HT-29 (cell line): ENCODE results near the gene RAD51B. TPM values are rescaled to one million over a fixed set of nuclear protein-coding genes. Genes with fewer than 3 reads are reported as not detected.
"Not testable (repeated sequence)": the region's sequence is repeated elsewhere in the genome, so short reads cannot be mapped to it uniquely, and the experiment has no call there.

Source experiments
- DNase-seq: peaks from one replicate; pipeline ENCODE4 v3.0.0-alpha.2; 2015; ENCODE audit warnings: low spot score
- total RNA-seq: library from RNA; depleted of rRNA; stranded (reverse); fragments of >200 nt; shearing (Covaris generic); gene quantifications from 2 replicates; pipeline ENCODE4 v1.2.3, GENCODE V29; 2014

The RAD51B gene
- total RNA-seq, 1 experiment from 2014 or later, result 5.9 TPM

DNA sequence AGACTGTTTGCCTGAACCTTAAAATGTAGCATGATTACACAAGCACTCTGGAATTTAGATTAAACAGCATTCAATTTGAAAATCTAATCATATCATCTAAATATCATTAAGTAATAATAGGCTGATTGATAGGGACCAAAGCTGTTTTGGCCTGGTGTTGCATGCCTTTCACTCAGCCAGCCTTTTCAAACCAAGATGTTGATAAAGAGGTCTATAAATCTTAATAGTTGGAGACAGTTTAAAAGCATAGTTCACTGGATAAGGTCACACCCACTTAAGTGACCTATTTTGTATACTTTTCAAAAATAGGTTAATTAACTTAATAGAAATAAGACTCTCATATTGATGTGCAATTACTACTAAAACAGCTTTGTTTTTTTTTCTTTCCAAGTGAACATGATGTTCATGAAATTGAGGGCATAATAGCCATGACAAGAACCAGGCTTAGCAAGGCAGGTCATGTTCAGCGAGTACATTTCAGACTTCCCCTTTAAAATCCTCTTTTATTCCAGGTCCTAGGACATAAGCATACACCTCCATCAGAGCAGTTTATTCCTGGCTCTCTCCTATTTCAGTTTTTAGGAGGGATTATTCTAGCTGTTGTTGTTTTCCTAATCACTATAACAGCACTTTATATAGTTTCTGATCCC is 349.0 kb downstream of the RAD51B start:
- peak; percentile 26 for DNase-seq

DNA sequence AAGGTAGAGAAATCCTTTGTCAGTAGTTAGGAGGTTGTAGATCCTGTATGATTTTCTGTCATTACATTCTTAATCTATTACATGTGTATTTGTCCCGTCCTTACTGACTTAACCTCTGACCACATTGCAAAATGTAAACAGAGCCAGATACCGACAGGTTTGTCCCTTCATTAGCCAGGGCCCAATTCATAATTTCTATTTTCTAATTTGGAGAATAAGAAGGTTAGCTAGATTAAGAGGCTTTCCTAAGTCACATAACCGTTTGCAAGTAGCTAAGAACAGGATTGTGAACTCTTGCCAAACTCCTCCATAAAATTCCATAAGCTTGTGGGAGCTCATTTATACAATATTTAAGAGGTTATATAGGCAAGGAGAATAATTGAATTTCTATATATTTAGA is 352.6 kb downstream of the RAD51B start:
- no peak for DNase-seq

DNA sequence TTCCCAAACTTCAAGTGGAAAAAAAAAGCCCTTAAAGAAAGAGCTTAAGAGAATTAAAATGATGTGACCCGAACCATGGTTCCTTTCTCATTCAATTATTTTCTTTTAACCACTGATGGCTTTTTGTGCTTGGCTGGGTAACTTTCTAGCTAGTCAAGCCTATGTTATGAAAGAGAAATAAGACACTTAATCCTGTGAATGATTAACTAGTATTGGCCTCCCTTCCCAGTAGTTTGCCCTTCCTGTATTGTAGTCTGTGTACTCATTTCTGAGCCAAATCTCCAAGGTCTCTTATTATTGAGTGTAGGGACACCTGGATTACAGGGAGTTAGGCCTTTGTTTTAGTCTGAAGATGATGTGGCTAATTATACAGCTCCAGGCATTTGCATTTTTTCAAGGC is 353.0 kb downstream of the RAD51B start:
- peak; percentile 81 for DNase-seq

DNA sequence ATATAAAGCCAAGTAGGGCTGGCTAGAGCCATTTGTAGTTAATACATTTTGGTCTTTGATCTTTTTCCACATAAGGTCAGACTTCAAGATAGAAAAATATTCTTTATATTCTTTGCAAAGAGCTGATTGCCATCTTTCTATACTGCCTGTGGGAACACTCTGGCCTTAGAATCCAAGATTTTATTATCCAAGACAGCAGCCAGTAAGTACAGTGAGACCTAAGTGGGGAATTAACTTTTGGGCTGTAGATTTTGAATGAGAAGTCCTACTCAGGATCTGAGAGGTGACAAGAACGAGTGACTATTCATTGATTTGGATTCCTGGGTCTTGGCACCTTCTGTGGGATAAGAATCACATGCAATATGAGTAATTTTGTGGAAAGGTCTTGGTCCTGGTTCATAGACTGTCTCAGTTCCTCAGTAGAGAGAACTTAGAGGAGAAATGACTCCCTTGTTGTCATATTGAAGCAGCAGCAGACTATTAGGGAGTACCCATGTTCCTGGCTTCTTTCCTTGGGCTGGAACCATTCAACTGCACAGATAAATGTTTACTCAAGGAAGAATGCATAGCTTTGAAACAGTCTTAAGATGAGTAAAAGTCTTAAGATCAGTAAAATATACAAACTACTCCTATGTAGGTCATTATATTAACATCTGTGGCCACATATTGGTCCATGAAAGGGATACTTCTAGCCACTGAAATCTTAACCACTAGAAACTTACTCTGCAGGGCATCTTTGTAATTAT is 353.8 kb downstream of the RAD51B start:
- DNase-seq, result no peak

DNA sequence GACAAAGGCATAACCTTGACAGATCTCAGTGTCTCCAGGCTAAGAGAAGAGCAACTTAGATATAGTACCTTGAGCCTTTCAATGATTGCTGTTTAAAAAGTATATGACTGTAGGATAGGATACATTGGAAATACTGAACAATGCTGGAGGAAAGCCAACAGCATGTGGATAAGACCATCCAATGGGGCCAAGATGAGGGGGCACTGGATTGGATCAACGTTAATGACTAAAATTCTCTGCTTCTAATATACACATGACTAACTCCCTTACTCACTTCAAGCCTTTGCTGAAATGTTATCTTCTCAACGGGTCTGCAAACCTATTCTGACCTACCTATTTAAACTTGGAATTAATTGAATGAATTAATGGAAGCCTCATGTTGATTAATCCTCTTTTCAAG is 354.9 kb downstream of the RAD51B start:
- no peak for DNase-seq

DNA sequence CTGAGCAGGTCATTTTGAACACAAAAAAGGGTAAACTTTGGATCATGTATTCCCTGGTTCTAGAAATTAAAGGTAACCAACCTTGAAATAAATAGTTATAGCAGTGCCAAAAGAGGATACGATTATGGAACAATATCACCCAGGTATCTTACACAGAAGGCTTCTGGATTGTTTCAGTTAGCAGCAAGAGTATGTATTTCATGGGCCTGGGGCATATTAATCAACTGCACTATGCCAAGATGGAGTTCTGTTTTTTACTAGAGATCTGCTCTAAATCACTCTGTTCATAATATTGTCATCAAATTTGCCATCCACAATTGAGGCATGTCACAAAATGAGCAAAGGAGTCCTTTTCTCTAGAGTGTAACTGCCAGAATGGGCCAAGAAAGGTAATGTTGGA is 357.1 kb downstream of the RAD51B start:
- DNase-seq, result no peak

DNA sequence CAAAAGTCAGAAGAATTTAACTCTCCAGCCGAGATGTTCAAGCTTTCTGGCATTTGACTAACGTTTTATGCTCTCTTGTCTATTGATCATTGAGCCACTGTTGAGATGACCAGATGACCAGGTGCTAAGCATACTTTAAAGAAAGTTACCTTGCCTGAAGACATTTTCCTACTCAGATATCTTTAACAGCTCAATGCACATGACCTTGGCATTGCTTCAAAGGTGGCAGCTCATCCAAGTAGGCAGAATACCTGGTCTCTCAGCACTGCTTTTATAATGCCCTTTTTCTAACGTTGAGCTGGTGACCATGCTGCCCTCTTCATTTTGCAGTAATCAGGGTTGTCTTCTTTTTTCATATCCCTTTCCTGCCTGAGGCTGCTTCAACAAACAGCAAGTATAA is 358.1 kb downstream of the RAD51B start:
- DNase-seq, result no peak

DNA sequence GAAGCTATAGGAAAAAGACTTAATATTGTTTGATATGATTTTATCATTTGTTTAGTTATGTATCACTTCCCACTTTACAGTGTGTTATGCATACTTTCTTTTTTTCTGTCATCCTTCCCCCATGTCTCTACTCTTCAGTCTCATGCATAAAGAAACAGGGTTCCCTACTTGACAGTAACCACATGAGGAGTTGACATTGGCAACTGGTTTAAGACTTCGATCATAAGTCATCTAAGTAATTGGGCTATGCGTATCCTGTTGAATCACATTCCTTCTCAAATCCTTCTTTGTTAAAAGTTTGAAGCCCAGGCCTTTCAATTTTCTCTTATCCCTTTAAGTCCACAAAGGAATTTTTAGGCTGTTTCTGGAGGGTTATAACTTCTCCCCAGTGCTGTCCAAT is 358.7 kb downstream of the RAD51B start:
- DNase-seq, result no peak

DNA sequence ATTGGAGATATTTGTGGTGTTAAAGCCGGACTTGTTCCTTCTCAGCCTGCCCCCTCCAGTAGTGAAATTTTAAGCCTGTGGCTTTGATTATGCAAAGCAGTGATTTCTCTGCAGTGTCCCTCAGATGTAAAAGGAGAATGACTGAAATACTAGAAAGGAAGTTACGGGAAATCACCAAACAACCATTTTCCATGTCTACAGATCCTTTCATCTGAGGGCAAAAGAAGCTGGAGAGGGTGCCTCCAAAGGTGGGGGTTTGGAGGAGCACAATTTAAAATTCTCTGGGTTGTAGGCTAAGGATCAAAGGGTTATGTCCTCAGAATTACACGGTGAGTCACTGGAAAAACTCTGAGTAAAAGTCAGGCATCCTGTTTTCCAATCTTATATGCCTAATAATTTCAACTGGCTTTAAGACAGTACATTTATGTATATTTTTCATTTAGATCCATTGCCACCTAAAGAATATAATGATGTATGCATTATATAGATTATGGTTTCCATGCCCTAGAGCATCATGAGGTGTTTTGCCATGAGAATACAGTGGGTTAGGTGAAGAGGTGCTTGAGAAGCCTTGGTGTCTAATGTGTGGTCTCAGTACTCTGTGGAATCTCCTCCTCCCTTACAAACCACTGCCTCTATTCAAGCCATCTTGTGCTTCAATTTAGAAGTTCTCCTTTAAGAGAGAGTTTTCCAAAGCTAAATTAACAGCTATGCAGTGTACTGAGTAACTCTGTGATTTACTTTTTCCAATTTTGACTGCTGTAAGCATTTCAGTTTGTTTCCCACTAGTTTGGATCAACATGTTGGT is 362.1 kb downstream of the RAD51B start:
- DNase-seq, result peak; percentile 51

DNA sequence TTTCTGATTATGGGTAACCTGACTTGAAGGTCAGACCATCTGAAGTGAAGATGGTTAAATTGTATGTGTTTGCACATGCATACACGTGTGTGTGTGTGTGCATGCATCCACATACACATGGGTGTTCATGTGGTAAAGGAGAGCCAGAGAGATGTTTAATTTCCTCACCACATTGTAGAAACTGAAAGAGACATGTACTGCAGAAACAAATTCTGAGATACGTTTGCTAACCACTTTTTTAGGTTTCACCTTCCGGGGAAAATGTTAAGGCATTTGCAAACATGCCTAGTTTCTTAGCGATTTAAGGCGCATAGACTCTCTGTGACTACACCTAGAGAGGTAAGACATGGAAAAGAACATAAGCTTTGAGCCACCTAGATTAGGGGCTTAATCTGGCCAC is 362.9 kb downstream of the RAD51B start:
- DNase-seq, result no peak

DNA sequence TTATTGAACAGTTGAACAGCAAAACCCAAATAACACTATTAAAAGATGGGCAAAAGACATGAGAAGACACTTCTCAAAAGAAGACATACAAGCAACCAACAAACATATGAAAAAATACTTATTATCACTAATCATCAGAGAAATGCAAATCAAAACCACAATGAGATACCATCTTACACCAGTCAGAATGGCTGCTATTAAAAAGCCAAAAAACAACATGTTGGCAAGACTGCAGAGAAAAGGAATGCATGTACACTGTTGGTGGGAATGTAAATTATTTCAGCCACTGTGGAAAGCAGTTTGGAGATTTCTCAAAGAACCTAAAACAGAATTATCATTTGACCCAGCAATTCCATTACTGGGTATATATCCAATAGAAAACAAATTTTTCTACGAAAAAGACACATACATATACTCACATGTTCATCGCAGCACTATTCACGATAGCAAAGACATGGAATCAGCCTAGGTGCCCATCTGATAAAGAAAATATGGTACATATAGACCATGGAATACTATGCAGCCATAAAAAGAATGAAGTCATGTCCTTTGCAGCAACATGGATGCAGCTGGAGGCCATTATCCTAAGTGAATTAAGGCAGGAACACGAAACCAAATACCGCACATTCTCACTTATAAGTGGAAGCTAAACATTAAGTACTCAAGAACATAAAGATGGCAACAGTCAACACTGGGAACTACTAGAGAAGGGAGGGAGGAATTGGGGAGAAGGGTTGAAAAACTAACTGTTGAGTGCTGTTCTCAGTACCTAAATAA is 367.1 kb downstream of the RAD51B start:
- DNase-seq, result not testable (repeated sequence)

DNA sequence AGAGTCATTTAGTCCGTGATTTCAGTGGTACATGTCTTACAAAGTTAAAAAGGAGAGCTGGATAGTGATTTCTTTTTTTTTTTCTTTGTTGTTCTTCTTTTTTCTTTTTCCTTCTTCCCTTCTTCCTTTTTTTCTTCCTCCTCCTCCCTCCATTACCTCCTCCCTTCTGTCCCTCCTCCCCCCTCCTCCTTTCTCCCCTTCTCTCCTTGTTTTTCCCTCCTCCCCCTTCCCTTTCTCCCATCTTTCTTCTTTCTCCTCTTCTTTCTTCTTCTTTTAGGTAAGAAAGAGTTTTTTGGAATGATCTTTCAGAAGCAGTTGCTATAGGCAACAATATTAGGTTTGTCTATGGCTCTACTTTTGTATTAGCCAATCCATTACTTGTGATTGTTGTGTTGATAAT is 368.6 kb downstream of the RAD51B start:
- no peak for DNase-seq

DNA sequence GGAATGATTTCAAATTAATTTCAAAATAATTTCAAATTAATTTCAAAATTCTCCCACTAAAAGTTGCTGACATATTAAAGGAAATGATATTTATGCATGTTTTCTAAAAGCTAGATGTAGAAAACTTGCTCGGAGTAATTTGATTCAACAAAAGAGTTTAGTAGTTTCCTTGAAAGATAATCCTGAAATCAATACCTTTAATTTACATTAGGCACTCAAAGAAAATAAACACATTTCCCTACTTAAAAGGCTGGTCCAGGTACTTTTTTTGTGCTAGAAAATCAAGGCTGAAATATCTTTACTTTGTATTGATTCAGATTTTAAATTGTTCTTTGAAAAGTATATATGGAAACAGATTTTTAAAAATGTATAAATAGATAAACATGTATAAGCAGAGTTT is 370.5 kb downstream of the RAD51B start:
- no peak for DNase-seq

DNA sequence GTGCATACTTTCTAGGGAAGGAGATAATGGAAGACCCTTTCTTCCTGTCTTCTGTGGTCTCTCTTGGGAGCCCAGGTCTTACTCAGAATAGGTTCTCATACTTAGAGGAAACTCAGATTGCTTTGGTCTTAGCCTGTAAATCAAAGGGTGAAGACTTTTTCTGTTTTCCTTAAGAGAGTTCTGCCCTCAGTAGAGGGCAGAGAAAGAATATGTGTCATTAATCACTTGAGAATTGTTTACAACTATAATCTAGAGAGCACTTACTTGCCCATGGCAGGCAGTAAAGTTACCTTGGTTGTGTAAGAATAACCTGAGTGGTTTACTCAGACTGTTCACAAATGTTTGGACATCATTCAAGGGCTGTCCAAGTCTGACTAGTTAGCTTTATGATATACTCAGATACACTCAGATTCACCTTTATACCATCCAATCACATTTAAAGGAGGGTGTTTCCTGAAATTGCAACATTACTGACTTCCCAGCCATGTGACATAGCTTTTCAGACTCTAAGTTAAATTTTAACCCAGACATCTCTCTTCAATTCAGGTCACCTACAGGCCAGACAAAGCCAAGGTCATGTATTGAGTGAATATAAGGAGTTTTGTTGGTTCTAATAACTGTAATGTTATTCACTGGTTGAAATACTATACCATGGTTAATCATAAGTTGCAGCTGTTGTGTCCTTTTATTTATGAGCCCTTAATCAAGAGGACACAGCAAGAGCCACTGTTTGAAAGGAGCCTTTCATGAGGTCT is 372.2 kb downstream of the RAD51B start:
- peak; percentile 84 for DNase-seq

DNA sequence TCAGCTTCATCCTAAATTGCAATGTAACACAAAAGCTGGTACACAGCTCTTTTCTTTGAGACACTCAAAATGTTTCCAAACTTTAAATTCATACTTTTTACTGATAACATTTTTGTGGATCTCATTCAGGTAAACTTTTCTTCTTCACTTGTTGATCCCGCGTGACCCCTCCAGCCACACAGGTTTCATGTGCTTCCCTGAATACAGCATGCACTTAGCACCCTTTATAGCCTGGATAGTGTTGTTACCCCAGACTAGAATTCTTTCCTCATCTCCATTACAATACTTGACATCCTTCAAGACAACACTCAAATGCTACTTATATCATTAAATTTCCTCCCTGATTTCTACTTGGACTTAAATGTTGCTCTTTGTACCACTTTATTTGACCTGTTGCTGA is 373.4 kb downstream of the RAD51B start:
- no peak for DNase-seq

DNA sequence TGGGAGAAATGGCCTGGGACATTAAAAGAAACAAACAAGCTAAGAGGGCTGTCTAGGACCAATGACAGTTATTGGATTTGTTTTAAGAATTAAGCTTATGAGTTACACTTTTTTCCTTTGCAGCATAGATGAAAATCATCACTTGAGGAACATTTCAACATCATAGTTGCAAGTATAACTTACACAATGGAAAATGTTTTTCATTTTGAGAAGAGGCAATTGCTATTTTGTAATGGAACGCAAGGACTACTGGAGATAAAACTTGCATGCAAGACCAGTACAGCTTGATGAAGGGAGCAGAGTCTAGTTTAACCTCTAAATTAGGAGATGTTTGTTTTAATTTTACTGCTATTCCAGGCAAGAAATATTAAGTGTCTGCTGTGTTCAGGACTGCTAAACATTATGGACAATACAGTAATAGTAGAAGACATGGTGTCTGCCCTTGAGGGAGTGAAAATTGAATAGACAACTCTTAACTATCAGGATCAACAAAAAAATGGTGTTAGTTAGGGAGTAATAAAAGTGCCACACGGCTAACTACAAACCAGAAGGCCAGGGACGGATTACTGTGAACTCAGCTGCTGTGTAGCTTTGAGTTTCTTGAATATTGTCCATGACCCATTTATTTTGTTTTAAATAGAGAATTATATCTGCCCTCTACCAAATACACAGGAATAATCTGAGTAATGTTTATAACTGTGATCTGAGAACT is 374.5 kb downstream of the RAD51B start:
- DNase-seq, result no peak

DNA sequence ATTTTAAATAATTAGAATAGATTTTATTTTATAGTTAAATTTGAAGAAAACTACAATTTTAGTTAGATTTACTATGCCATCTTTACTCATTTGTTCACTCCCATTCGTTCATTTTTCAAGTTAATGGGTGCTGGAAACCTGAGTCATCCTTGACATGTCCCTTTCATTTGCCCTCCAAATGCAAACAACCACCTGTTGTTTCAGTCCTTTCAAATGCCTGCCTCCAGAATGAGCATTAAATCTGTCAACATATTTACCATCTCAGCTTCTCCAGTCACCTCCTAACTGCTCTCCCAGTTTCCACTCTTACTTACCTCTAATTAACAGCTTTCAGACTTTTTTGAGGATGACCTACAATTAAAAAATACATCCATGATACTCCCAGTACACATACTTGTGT is 375.5 kb downstream of the RAD51B start:
- peak; percentile 37 for DNase-seq

DNA sequence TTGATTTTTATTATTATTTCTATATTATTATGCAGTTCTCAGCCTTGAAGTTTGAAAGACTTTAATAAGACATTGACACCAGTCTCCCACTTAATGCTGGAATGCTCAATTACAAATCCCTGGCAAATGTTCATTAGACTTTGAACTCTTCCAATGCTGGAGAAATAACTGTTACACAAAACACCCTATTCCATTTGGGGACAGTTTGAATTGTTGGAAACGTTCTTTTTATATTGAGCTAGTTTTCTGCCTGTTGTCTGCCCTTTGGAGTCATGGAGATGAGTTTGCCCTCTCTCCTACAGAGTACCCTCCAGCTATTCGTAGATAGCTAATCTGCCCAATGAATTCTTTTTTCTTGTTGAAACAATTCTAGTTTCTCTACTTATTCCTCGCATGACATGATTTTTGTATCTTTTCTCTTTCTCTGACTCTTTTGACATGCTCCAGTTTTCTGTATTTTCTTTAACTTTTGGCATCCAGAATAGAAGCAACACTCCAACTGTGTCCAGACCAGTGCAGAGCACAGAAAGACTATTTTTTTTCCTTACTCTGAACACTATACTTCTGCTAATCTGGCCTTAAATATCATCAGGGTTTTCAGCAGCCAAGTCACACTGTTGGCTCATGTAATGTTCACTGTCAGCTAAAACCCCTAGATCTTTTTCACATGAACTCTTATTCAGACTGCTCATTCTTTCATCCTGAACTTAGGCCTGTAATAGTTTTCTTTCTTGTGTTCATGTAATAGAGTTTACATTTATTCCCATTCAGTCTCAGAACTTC is 379.3 kb downstream of the RAD51B start:
- no peak for DNase-seq

DNA sequence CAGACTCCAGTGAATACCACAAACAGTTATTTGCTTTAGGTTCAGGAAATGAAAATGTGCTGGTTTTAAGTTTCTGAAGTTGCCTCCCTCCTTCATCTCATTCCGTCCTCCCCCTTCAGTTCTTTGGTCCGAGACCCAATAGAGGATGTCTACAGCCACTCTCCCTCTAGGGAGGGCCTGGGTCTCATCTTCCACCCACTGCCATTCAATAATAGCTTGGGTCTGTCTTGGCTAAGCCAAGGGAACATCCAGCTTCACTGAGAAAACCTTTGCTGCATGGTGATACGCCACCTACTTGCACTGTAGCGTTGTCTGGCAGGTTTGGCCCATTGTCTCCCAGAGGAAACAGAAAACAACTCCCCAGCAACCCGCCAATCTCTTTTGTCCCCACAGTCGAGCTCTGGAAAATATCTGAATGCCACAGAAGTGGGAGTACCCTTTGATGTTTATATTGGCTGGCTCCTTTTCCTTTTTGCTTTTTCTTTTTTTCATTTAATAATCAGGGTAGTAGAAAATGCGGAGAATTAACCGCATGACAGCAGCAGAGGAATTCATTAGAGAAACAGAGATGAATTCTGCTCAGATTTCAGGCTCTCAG is 380.1 kb downstream of the RAD51B start:
- DNase-seq, result no peak
